Measurements from ENCODE around the gene NEK3.
A peak's percentile ranks its signal among the peaks of the same experiment; 100 is the strongest.
"Not testable (repeated sequence)": the region's sequence is repeated elsewhere in the genome, so short reads cannot be mapped to it uniquely, and the experiment has no call there.

The NEK3 gene

DNA sequence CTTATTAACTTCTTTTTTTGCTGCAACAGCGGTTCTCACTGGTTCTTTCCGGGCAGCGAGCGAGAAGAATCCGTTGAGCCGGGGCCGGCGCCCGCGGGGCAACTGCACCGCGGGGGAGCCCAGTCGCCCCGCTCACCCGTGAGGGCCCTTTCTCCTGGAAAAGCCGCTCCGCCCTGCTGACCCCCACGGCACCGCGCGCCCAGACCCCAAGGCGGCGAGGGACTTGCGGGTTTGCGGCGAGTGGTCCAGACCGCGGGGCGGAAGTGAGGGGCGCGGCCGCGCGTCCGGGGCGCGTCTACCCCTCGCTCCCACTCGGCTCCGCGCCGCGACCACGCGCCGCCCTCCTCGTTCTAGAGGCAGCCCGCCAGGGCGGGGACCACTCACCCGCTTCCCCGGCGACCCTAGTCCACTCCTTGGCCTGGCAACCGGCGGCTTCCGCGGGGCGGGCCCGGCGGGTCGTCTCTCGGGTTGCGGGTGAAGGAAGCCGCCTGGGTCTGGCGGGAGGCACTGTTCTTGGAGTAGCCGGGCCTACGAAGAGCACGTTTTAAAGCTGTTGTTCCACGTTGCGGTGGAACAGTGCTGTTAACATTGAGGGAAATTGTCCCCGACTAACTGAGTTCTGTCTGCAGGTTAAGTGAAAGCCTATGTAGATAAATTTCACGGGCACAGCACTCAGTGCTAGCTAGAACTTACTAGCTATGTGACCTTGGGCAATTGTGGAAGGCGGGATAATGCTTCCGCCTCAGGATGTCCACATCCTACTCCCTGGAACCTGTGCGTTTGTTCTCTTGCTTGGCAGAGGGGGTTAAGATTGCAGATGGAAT lies at the start of gene NEK3:
NEK3 (minus strand) TSS at position 439 of the 824 bp plus-strand sequence. CDS start 3,406 bp downstream, outside the sequence.
- peak; percentile 24 for DNase-seq (ENCODE audit: low read depth)

DNA sequence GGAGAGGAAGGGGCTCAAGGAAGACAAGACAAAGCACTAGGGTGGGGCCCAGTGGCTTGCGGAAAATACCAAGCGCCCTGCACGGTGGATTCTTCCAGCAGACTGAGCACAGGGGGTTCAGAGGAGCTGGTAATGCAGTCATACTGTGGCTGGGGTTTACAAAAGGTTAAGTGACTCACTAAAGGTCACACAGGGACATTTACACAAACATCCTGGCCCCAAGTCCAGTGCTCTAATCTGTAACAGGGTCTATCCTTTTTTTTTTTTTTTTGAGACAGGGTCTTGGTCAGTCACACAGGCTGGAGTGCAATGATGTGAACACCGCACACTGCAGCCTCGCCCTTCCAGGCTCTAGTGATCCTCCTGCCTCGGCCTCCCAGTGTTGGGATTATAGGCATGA lies 49.0 kb upstream of the NEK3 start:
- DNase-seq (ENCODE audit: low read depth), result not testable (repeated sequence)

DNA sequence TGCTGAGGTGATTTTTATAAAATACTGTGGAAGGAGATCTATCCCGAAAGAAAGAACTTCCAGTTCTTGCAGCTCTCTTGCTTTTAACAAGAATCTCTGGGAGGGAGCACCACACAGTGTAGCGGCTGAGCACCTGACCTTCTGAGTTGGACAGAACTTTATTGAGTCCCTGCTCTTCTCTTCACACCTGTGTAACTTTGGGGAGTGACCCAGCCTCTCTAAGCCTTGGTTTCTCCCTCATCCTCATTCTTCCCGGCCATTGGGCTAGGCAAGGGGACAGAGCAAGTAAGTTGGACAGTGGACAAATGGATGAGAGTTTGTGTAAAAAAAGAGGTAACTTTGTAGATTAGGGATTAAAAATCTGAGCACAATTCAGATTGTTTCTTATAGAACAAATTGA lies 48.5 kb upstream of the NEK3 start:
- DNase-seq (ENCODE audit: low read depth), result not testable (repeated sequence)

DNA sequence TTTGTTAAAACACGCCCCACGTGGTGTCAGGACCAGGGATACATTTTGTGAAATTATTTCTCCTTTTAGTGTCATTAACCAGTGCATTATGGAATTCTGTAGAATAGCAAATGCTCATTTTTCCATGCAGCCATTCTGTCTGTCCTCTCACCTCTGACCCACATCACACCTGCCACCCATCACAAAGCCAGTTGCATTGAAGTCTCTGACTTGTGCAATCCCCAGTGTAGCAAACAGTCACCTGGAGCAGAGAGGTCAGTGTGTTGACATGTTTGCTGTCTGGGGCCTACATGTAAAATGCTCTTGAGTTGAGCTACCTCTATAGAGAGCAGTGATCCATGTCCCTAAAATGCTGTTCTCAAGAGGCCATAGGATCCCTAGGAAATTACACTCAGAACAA lies 47.9 kb upstream of the NEK3 start:
- DNase-seq (ENCODE audit: low read depth), result not testable (repeated sequence)

GRCh38 chr13:52204546-52204945 lies 45.1 kb upstream of the NEK3 start:
- DNase-seq (ENCODE audit: low read depth), result not testable (repeated sequence)

GRCh38 chr13:52203864-52204263 lies 44.5 kb upstream of the NEK3 start:
- not testable (repeated sequence) for DNase-seq (ENCODE audit: low read depth)

DNA sequence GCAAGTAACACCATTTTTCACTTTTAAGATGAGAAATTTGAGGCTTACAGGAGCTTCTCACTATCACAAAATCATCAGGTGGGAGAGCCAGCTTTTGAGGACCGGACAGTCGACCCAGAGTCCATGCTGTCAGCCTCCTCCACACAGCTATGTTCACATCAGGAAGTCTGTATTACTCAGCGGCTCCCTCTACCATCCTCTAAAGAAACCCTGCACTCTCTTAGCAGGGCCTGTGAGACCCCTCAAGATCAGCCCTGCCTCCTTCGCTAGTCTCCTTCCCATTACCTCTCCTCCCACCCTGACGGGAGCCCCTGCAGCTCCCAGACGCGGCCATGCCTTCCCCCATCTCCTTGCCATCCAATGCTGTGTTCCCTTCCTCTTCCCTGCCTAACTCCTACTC lies 43.1 kb upstream of the NEK3 start:
- DNase-seq (ENCODE audit: low read depth), result not testable (repeated sequence)

- not testable (repeated sequence) for DNase-seq (ENCODE audit: low read depth)
These were observed 42.2 kb upstream of the NEK3 start for GRCh38 chr13:52201439-52202193.

GRCh38 chr13:52195401-52195837 lies 36.0 kb upstream of the NEK3 start:
- DNase-seq (ENCODE audit: low read depth), result peak; percentile 16

GRCh38 chr13:52194184-52194868 lies 34.9 kb upstream of the NEK3 start:
- DNase-seq (ENCODE audit: low read depth), result peak; percentile 77

GRCh38 chr13:52193587-52194183 lies 34.3 kb upstream of the NEK3 start:
- DNase-seq (ENCODE audit: low read depth), result not testable (repeated sequence)

DNA sequence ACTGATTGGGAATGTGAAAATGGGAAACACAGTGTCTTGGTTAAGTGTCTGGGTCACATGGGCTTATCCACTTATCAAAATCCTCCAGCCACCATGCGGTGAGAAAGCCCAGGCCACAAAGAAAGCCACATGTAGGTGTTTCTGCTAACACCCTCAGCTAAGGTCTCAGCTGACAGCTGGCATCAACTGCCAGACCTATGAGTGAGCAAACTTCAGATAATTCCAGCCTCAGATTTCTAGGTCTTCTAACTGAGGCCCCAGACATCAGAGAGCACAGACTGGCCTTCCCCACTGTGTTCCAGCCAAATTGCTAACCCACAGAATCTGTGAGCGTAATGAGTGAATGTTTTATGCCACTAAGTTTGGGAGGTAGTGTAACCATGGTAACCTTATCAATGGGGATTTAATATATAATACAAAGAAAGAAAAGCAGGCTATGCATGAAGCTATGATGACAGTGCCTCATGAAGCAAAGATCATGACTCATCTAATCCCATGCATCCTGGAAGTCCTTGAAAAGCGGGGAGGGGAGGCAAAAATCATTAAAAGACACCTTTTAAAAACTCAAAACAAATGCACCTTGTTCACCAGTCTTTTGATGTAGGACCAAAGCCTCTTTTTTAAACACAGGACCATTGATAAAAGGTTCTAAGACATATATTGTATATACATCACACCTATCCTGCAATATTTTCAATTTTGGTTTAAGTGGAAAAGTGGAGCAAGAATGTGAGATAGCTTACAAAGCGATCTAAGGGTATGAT lies 28.2 kb upstream of the NEK3 start:
- DNase-seq (ENCODE audit: low read depth), result not testable (repeated sequence)

DNA sequence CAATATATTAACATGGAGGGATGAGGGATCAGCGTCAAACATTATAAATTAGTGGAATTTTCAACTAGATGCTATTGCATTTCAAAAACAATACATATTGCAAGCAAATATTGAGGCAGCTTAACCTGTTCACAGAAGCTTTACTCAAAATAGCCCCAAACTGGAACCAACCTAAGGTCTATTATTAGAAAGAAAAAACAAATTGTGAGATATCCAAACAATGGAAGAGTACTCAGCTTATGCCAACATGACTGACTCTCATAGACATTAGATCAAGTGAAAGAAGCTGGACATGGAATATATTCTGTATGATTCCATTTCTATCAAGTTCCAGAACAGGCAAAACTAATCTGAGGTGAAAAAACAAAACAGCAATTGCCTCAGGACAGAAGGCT lies 27.6 kb upstream of the NEK3 start:
- DNase-seq (ENCODE audit: low read depth), result no peak

DNA sequence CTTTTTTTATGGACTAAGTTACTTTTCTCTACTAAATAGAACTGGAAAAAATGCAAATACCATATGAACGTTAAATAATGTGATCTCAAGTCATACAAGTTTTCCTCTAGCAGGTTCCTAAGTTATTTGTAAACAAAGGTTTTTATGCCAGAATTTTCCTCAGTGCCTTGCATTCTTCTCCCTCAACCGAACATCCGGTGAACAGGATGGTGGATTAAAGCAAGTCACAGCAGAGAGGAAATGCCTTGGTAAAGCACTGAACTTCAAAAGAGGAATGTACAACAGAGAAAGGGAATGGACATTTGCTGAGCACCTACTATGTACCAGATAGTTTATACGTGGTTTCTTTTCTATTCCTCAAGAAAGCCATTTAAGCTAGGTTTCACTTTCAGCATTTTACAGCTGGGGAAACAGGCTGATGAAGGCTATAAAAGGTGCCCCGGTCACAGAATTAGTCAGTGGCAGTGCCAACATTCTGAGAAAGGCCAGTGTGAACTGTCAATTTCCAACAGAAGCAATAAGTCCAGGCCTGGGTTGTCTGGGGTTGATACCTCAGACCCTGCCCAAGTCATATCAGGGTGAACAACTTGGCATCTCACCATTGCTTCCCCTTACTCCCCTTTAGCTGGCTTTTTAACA lies 22.0 kb upstream of the NEK3 start:
- DNase-seq (ENCODE audit: low read depth), result not testable (repeated sequence)

GRCh38 chr13:52179925-52180324 lies 20.5 kb upstream of the NEK3 start:
- DNase-seq (ENCODE audit: low read depth), result no peak

GRCh38 chr13:52177276-52177675 lies 17.9 kb upstream of the NEK3 start:
- no peak for DNase-seq (ENCODE audit: low read depth)

DNA sequence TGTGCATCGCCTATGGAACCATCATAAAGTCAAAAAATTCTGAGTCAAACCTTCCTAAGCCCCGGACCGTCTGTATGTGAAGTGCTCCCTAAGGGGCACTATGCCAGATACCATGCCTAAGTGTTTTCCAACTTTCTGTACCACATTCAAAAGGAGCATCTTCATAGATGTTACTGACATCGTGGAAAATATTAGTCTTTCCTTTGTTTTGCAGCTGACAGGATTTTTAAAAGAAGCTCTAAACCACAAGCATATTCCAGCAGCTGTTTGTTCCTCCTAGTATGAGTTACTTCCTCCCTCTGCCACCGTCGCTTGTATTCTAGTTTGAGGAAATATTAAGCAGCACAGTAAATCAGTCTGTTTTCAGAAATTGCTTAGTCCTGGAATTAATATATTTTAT lies 14.6 kb upstream of the NEK3 start:
- not testable (repeated sequence) for DNase-seq (ENCODE audit: low read depth)

DNA sequence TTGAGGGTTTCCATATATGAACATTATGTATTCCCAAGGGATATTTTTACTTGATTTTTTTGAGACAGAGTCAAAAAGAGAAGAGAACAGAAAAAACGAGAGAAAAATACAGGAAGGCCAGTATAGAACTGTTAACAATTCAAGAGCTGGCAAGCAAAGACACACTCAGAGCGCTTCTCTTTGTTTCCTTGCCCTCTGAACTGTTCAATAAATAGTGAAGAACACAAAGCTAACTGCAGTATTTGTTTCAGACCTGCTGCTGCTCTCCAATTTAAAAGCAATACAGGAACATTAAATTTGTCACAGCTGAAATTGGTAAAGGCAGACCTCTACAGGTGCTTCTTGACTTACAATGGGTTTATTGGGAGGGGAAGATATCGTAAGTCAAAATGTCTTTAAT lies 14.0 kb upstream of the NEK3 start:
- DNase-seq (ENCODE audit: low read depth), result no peak

DNA sequence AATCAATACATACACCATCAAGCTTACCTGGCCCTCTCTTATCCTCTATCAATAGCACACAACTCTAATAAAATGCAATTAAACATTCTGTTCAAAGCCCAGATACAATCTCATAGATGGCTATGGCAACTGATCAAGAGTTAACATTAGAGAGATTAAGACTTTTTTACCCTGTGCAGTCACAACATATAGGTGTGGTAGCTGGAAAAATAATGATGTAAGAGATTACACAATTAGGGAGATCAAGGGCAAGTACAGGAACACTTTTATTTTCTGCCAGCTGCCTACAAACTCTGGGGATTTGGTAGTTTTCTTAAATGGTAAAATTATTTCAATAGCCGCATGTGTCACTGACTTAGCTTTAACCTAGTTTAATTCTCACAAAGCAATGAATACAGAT lies 12.3 kb upstream of the NEK3 start:
- not testable (repeated sequence) for DNase-seq (ENCODE audit: low read depth)

GRCh38 chr13:52170828-52171391 lies 11.5 kb upstream of the NEK3 start:
- not testable (repeated sequence) for DNase-seq (ENCODE audit: low read depth)

All from stimulated activated CD8-positive, alpha-beta memory T cell treated with anti-CD3 and anti-CD28 coated beads, Interleukin-7, amount 100 ng/mL, for 24 hours (primary cell).